Measurements from ENCODE around the gene UGGT2.

- TF ChIP-seq CTCF (IDR thresholded peaks at IDR 0.05) = no peak
- TF ChIP-seq EZH2 (IDR thresholded peaks at IDR 0.05; ENCODE audit: borderline replicate concordance, insufficient read depth, low read depth, low read length, poor library complexity, severe bottlenecking) = no peak
These were observed 18.5 kb downstream of the UGGT2 start for GRCh38 chr13:96034662-96035061.
